ENCODE results near the gene SYNE2. TPM values are rescaled to one million over a fixed set of nuclear protein-coding genes. Genes with fewer than 3 reads are reported as not detected.

The SYNE2 gene
- total RNA-seq, 1 donor: 25.8 TPM

DNA sequence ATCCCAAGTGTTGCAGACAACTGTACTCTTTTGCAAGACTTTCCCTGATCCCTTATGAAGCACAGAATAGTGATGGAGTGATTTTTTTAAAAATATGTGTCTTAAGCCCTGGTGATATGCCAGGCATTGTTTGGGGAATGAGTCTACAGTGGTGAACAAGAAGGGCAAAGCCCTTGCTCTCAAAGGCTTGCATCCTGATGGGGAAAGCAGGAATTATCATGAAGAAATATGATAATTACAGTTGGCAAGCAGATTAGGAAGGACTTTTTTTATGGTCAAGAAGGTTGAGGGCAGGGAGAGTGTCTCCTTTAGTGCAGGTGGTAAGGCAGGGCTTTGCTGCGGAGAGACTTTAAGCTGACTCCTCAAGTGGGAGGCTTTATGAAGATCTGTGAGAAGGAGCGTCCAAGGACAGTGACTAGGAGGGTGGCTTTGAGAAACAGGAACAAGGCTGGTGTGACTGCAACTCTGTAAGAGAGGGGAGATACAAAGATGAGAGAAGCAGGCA lies 100.2 kb downstream of the SYNE2 start:
- TF ChIP-seq, protein P1, sequence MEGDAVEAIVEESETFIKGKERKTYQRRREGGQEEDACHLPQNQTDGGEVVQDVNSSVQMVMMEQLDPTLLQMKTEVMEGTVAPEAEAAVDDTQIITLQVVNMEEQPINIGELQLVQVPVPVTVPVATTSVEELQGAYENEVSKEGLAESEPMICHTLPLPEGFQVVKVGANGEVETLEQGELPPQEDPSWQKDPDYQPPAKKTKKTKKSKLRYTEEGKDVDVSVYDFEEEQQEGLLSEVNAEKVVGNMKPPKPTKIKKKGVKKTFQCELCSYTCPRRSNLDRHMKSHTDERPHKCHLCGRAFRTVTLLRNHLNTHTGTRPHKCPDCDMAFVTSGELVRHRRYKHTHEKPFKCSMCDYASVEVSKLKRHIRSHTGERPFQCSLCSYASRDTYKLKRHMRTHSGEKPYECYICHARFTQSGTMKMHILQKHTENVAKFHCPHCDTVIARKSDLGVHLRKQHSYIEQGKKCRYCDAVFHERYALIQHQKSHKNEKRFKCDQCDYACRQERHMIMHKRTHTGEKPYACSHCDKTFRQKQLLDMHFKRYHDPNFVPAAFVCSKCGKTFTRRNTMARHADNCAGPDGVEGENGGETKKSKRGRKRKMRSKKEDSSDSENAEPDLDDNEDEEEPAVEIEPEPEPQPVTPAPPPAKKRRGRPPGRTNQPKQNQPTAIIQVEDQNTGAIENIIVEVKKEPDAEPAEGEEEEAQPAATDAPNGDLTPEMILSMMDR (IDR thresholded peaks at IDR 0.05; ENCODE audit: insufficient read depth, low read length): no peak
- H3K4me3 ChIP-seq (ENCODE audit: low read depth, low read length): no peak overlapping the region
- DNase-seq (ENCODE audit: low read depth): peak; percentile 84

DNA sequence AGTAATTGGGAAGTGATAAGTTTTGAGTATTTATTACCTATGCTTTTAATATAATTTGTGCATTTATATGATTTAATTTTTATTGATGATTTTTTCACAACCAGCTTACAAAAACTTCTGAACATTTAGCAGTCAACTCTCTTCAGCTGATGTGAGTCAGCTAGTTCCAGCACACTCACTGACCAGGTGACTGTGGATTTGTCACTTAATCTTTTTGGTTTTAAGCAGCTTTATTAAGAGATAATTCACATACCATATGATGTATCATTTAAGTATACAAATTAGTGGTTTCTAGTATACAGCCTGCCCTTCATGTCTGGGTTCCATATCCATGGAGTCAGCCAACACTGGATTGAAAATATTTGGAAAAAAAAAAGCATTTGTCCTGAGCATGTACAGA lies 103.5 kb downstream of the SYNE2 start:
- DNase-seq (ENCODE audit: low read depth): no peak

DNA sequence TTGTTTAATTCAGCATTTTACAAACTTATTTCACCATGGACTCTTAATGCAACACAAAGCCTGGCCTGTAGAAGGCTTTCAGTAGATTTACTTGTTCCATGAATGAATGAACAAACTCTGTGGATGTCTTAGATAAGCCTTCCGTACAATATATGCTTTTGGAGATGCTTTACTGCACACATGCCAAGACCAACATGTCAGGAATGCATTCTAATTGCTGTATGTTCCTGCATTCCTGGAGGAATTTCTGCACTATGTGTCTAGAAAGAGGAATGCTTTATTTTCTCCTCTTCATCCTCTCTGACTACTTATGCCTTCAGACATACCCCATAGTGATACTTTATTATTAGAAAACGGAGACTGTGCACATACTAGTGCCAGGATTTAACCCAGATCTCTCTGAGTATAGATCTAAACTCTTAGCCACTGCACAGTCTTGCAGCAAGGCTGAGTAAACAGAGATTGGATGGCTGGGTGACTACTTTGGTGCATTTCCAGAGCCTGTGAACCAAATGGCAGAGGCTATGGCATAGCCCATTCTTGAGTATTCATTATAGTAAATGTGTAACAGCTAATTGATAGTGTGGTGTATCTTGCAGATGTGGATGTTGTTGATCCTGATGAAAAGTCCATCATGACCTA lies 108.2 kb downstream of the SYNE2 start:
- no peak overlapping the region for H3K4me3 ChIP-seq (ENCODE audit: low read depth, low read length)
- TF ChIP-seq, protein P1 (IDR thresholded peaks at IDR 0.05; ENCODE audit: insufficient read depth, low read length): no peak
- DNase-seq (ENCODE audit: low read depth): peak; percentile 76

More for the DNA sequence above, 103.5 kb downstream of the SYNE2 start:
- H3K4me3 ChIP-seq (ENCODE audit: low read depth, low read length): no peak overlapping the region
- TF ChIP-seq, protein P1 (IDR thresholded peaks at IDR 0.05; ENCODE audit: insufficient read depth, low read length): no peak

DNA sequence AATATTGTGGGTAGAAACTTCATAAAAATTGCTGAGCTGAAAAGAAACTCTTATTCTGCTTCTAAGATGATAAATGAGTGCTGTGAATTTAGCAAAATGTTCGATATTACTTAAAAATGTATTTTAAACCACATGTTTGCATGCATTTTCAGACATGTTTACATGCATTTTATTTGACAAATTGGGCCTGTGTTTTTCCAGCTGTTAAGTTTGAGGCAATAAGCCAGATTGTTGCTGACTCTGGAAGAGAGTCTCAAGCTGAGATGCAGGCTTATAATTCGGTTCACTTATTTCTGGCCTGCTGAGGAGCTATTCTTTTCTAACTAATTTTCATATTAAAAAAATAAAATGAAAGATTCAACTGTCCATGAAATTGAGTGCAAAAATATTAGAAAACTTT lies 110.1 kb downstream of the SYNE2 start:
- DNase-seq (ENCODE audit: low read depth): no peak
- H3K4me3 ChIP-seq (ENCODE audit: low read depth, low read length): no peak overlapping the region
- TF ChIP-seq, protein P1 (IDR thresholded peaks at IDR 0.05; ENCODE audit: insufficient read depth, low read length): no peak

DNA sequence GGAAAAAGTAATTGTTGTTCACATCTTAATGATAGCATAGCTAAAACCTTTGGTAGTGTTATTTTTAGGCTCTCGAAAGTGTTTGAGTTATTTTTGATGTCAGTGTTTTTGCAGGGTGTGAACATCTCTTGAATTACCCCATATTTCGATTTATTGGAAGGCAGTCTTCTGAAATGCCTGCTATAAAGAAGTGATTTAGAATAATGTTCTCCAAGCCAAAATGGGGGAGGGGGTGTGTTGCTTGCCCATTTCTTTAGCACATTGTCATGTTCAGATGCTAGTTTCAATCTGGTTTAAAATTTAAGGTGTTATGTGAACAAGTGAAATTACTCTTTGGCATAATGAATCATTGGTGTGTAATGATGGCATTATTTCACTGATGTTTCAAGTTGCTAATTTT lies 110.6 kb downstream of the SYNE2 start:
- no peak overlapping the region for H3K4me3 ChIP-seq (ENCODE audit: low read depth, low read length)

DNA sequence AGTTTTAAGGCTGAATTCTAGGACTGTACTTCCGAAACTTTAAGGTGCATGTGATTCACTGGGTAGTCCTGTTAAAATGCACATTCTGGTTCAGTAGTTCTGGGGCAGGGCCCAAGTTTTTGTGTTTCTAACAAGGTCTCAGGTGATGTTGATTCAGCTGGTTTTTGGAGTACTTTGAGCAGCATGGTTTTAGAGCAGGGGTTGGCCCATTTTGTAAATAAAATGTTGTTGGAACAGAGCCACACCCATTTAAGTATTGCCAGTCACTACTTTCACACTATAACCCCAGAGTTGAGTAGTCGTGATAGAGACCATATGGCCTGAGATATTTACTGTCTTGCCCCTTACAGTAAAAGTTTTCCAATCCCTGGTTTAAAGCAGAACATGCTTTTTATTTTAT lies 111.3 kb downstream of the SYNE2 start:
- DNase-seq (ENCODE audit: low read depth): no peak
- TF ChIP-seq, protein P1 (IDR thresholded peaks at IDR 0.05; ENCODE audit: insufficient read depth, low read length): no peak
- no peak overlapping the region for H3K4me3 ChIP-seq (ENCODE audit: low read depth, low read length)

More for the DNA sequence above, 110.6 kb downstream of the SYNE2 start:
- no peak for DNase-seq (ENCODE audit: low read depth)
- TF ChIP-seq, protein P1 (IDR thresholded peaks at IDR 0.05; ENCODE audit: insufficient read depth, low read length): no peak

DNA sequence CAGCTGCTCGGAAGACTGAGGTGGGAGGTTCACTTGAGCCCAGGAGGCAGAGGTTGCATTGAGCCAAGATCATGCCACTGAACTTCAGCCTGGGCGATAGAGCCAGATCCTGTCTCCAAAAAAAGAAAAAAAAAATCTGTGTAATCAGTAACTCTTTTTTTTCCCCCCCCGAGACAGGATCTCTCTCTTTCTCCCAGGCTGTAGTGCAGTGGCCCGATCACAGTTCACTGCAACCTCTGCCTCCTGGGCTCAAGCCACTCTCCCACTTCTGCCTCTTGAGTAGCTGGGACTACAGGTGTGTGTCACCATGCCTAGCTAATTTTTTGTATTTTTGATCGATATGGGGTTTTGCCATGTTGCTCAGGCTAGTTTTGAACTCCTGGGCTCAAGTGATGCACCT lies 113.6 kb downstream of the SYNE2 start:
- TF ChIP-seq, protein P1 (IDR thresholded peaks at IDR 0.05; ENCODE audit: insufficient read depth, low read length): no peak
- no peak for DNase-seq (ENCODE audit: low read depth)
- no peak overlapping the region for H3K4me3 ChIP-seq (ENCODE audit: low read depth, low read length)
